CD14-positive monocyte (primary cell): ENCODE measurements around the gene PSME3. TPM values are rescaled to one million over a fixed set of nuclear protein-coding genes. Genes with fewer than 3 reads are reported as not detected.
"Not testable (repeated sequence)": the region's sequence is repeated elsewhere in the genome, so short reads cannot be mapped to it uniquely, and the experiment has no call there.

ENCODE experiments used
- DNase-seq, 3 donors: peaks; one replicate each; pipeline ENCODE4 v3.0.0-alpha.2; 2011 to 2022
- H2AFZ ChIP-seq: 2 replicates; pipeline ENCODE4 v1.6.0; 2012; ENCODE audit warnings: mild to moderate bottlenecking, low read depth, low read length, inconsistent platforms; ENCODE audit not compliant: insufficient read depth, poor library complexity, severe bottlenecking
- H3K27ac ChIP-seq, 2 donors: 1 replicate in 1 of 2; 2 replicates in 1 of 2; pipeline ENCODE4 v1.5.1; 2012 to 2013; ENCODE audit warnings: low read length in 2 of 2, control low read depth in 1 of 2, inconsistent platforms in 1 of 2, low read depth in 1 of 2, mild to moderate bottlenecking in 1 of 2
- H3K27me3 ChIP-seq, 2 donors: one replicate each; pipeline versions ENCODE4 v1.6.0 to v1.6.1; 2011 to 2013; ENCODE audit warnings: low read length in 2 of 2; ENCODE audit not compliant: control insufficient read depth in 2 of 2, insufficient read depth in 2 of 2
- H3K36me3 ChIP-seq, 2 donors: replicated peaks in 1 of 2; 1 replicate in 1 of 2; 2 replicates in 1 of 2; pipeline versions ENCODE4 v1.5.1 to v1.6.1; 2012 to 2013; ENCODE audit warnings: low read length in 2 of 2, control low read depth in 1 of 2, inconsistent platforms in 1 of 2, mild to moderate bottlenecking in 1 of 2; ENCODE audit not compliant: insufficient read depth in 2 of 2, control insufficient read depth in 1 of 2
- H3K4me1 ChIP-seq, 2 donors: 1 replicate in 1 of 2; 2 replicates in 1 of 2; pipeline versions ENCODE4 v1.5.1 to v1.6.1; 2012 to 2013; ENCODE audit warnings: low read length in 2 of 2, control low read depth in 1 of 2, inconsistent platforms in 1 of 2, mild to moderate bottlenecking in 1 of 2, moderate library complexity in 1 of 2; ENCODE audit not compliant: insufficient read depth in 2 of 2, control insufficient read depth in 1 of 2
- H3K4me2 ChIP-seq: replicated peaks from 2 replicates; pipeline ENCODE3; 2012; ENCODE audit warnings: low read length, moderate library complexity, mild to moderate bottlenecking; ENCODE audit not compliant: poor library complexity, severe bottlenecking; ENCODE audit errors: extremely low read depth
- H3K4me3 ChIP-seq, 3 experiments: fragments of 200-600 bp in 1 of 3; sonication (generic) in 1 of 3; replicated peaks in 1 of 3; 1 replicate in 2 of 3; 2 replicates in 1 of 3; pipeline ENCODE4 v1.5.1; 2011 to 2013; ENCODE audit warnings: low read length in 3 of 3, mild to moderate bottlenecking in 3 of 3, control low read depth in 2 of 3, low read depth in 2 of 3, inconsistent platforms in 1 of 3, moderate library complexity in 1 of 3
- H3K79me2 ChIP-seq: 2 replicates; pipeline ENCODE4 v1.6.0; 2012; ENCODE audit warnings: mild to moderate bottlenecking, control low read depth, inconsistent platforms, low read length, moderate library complexity; ENCODE audit not compliant: insufficient read depth
- H3K9ac ChIP-seq: 2 replicates; pipeline ENCODE4 v1.6.0; 2017; ENCODE audit warnings: low read length, mild to moderate bottlenecking; ENCODE audit not compliant: insufficient read depth, poor library complexity, severe bottlenecking
- H3K9me3 ChIP-seq, 2 donors: replicated peaks in 1 of 2; 1 replicate in 1 of 2; 2 replicates in 1 of 2; pipeline versions ENCODE4 v1.5.1 to v1.6.1; 2012 to 2013; ENCODE audit warnings: low read length in 2 of 2, control low read depth in 1 of 2; ENCODE audit not compliant: control insufficient read depth in 1 of 2, insufficient read depth in 1 of 2
- H4K20me1 ChIP-seq: 2 replicates; pipeline ENCODE4 v1.6.0; 2012; ENCODE audit warnings: mild to moderate bottlenecking, low read length, control low read depth, moderate library complexity; ENCODE audit not compliant: insufficient read depth
- H3K27ac Mint-ChIP-seq, 7 donors: one replicate each; pipeline ENCODE4 v1.8.0; 2020; ENCODE audit warnings: mild to moderate bottlenecking in 7 of 7, mixed read lengths in 7 of 7, moderate library complexity in 6 of 7, inconsistent platforms in 2 of 7
- H3K27me3 Mint-ChIP-seq, 3 donors: one replicate each; pipeline ENCODE4 v1.8.0; 2021 to 2022; ENCODE audit warnings: low read depth in 3 of 3, mild to moderate bottlenecking in 3 of 3, mixed read lengths in 3 of 3, moderate library complexity in 3 of 3, inconsistent platforms in 1 of 3
- H3K36me3 Mint-ChIP-seq, 2 donors: one replicate each; pipeline ENCODE4 v1.8.0; 2020; ENCODE audit warnings: mixed read lengths in 2 of 2, inconsistent platforms in 1 of 2, mild to moderate bottlenecking in 1 of 2
- H3K4me1 Mint-ChIP-seq: one replicate; pipeline ENCODE4 v1.8.0; 2020; ENCODE audit warnings: mild to moderate bottlenecking, mixed read lengths
- H3K4me3 Mint-ChIP-seq, 2 donors: one replicate each; pipeline ENCODE4 v1.8.0; 2020; ENCODE audit warnings: mild to moderate bottlenecking in 2 of 2, mixed read lengths in 2 of 2, moderate library complexity in 1 of 2
- H3K9me3 Mint-ChIP-seq, 7 donors: one replicate each; pipeline ENCODE4 v1.8.0; 2020 to 2022; ENCODE audit warnings: mixed read lengths in 7 of 7, mild to moderate bottlenecking in 6 of 7, moderate library complexity in 6 of 7, inconsistent platforms in 2 of 7
- CTCF ChIP-seq: fragments of 200-600 bp; IDR thresholded peaks from one replicate; pipeline ENCODE4 v1.8.0; 2022; ENCODE audit warnings: antibody characterized with exemption, mild to moderate bottlenecking
- WGBS: methylation state at CpG from one replicate; pipeline ENCODE4 v1.1.5; 2013; ENCODE audit warnings: missing lambda C conversion rate; ENCODE audit not compliant: insufficient coverage; 5-methylcytosine and 5-hydroxymethylcytosine counted together
- intact Hi-C, 2 donors: fragments of 100-400 bp; cut with micrococcal nuclease; formaldehyde crosslinking; loops; one replicate each; pipeline versions ENCODE4 v1.15.0 to v1.15.1; 2023
- polyA plus RNA-seq, 3 donors: library from polyadenylated mRNA; depleted of rRNA in 1 of 3; unstranded in 2 of 3; stranded (reverse) in 1 of 3; fragments of 300-500 nt in 2 of 3; fragments of >200 nt in 1 of 3; fragmentation: Illumina TruSeq in 2 of 3; gene quantifications; 1 replicate in 2 of 3; 2 replicates in 1 of 3; pipeline ENCODE4 v1.2.3, GENCODE V29; 2012 to 2021

The PSME3 gene
- polyA plus RNA-seq, 3 donors = 61.9 to 137 (median 124) TPM

- Mint-ChIP-seq H3K27ac (no peak overlapping the region), H3K4me3 (no peak overlapping the region)
Measured at GRCh38 chr17:42872251-42872965, 39.2 kb downstream of the PSME3 start.

GRCh38 chr17:42873315-42873714 is 40.1 kb downstream of the PSME3 start:
- Histone ChIP-seq H3K9me3 (peaks cover 0 to 10% of the 10 kb centered on the region in 2 donors), H3K4me3 (no peak overlapping the region), H3K36me3 (no peaks in the 10 kb centered on the region), H3K4me1 (no peaks in the 10 kb centered on the region), H3K9ac (no peak overlapping the region), H4K20me1 (no peaks in the 10 kb centered on the region), H3K27me3 (no peaks in the 10 kb centered on the region), H3K4me2 (no peak overlapping the region), H3K27ac (no peak overlapping the region), H3K79me2 (no peaks in the 10 kb centered on the region), H2AFZ (no peak overlapping the region)
- DNase-seq = no peak
- intact Hi-C loops = no loop called here
- H3K27me3 Mint-ChIP-seq = peaks cover 4 to 10% (median 5%) of the 10 kb centered on the region in 3 donors
- H3K4me1 Mint-ChIP-seq = peaks cover 3% of the 10 kb centered on the region
- H3K36me3 Mint-ChIP-seq = peaks cover 0 to 3% of the 10 kb centered on the region in 2 donors
- no peak overlapping the region for H3K27ac Mint-ChIP-seq
- peaks cover 5 to 22% (median 14%) of the 10 kb centered on the region in 7 donors for H3K9me3 Mint-ChIP-seq
- WGBS = 84% methylated on average over 2 of the region's 6 CpGs
- H3K4me3 Mint-ChIP-seq = no peak overlapping the region
- TF ChIP-seq CTCF = no peak

More at GRCh38 chr17:42872251-42872965, 39.2 kb downstream of the PSME3 start:
- Histone ChIP-seq H3K9ac (no peak overlapping the region), H3K4me2 (no peak overlapping the region), H3K36me3 (no peaks in the 10 kb centered on the region), H3K4me1 (no peaks in the 10 kb centered on the region), H3K4me3 (no peak overlapping the region), H3K79me2 (no peaks in the 10 kb centered on the region), H2AFZ (no peak overlapping the region), H3K27me3 (no peaks in the 10 kb centered on the region), H4K20me1 (no peaks in the 10 kb centered on the region), H3K9me3 (peaks cover 0 to 10% of the 10 kb centered on the region in 2 donors), H3K27ac (no peak overlapping the region)
- H3K36me3 Mint-ChIP-seq = peaks cover 0 to 3% of the 10 kb centered on the region in 2 donors
- no peak for TF ChIP-seq CTCF
- H3K4me1 Mint-ChIP-seq = peaks cover 3% of the 10 kb centered on the region
- 100% methylated on average over 3 of the region's 13 CpGs for WGBS
- H3K27me3 Mint-ChIP-seq = peaks cover 0 to 6% (median 0%) of the 10 kb centered on the region in 3 donors
- DNase-seq = no peak
- H3K9me3 Mint-ChIP-seq = peaks cover 5 to 22% (median 14%) of the 10 kb centered on the region in 7 donors
- intact Hi-C loops = no loop called here

GRCh38 chr17:42873932-42874695 is 40.9 kb downstream of the PSME3 start:
- H3K4me3 ChIP-seq, H2AFZ ChIP-seq, H3K36me3 ChIP-seq, H3K4me2 ChIP-seq, DNase-seq, intact Hi-C loops, H3K4me3 Mint-ChIP-seq, H3K36me3 Mint-ChIP-seq, H3K27ac Mint-ChIP-seq, H4K20me1 ChIP-seq, H3K27me3 ChIP-seq, H3K9me3 ChIP-seq, H3K27ac ChIP-seq, H3K4me1 ChIP-seq, H3K79me2 ChIP-seq, H3K4me1 Mint-ChIP-seq, H3K9ac ChIP-seq: not testable (repeated sequence)
- Mint-ChIP-seq H3K27me3 (peaks cover 7 to 10% (median 8%) of the 10 kb centered on the region in 3 donors), H3K9me3 (peaks cover 5 to 22% (median 14%) of the 10 kb centered on the region in 7 donors)
- 86% methylated on average over 1 of the region's 12 CpGs for WGBS
